ENCODE results near the gene SMIM20.

DNA sequence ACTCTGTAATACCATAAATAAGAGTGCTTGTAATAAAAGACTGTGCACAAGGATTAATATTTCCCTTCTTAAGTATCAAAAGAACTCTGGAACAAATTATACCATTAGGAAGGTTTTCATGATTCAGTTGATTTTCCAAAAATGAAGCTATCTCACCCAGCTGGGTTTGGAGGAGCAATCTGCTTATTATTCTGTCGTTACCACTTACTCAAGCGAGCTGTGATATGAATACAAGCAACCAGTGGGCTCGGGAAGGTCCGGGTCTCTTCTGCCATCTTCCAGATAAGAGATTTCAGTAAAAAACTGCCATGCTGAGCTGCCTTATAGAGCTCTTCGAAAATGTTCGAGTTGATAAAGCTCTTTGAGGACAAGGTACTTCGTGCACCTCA is 15.3 kb downstream of the SMIM20 start:
- TF ChIP-seq, protein P1, sequence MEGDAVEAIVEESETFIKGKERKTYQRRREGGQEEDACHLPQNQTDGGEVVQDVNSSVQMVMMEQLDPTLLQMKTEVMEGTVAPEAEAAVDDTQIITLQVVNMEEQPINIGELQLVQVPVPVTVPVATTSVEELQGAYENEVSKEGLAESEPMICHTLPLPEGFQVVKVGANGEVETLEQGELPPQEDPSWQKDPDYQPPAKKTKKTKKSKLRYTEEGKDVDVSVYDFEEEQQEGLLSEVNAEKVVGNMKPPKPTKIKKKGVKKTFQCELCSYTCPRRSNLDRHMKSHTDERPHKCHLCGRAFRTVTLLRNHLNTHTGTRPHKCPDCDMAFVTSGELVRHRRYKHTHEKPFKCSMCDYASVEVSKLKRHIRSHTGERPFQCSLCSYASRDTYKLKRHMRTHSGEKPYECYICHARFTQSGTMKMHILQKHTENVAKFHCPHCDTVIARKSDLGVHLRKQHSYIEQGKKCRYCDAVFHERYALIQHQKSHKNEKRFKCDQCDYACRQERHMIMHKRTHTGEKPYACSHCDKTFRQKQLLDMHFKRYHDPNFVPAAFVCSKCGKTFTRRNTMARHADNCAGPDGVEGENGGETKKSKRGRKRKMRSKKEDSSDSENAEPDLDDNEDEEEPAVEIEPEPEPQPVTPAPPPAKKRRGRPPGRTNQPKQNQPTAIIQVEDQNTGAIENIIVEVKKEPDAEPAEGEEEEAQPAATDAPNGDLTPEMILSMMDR (IDR thresholded peaks at IDR 0.05; ENCODE audit: low read depth, low read length, missing input control) = no peak
- TF ChIP-seq, protein P2, sequence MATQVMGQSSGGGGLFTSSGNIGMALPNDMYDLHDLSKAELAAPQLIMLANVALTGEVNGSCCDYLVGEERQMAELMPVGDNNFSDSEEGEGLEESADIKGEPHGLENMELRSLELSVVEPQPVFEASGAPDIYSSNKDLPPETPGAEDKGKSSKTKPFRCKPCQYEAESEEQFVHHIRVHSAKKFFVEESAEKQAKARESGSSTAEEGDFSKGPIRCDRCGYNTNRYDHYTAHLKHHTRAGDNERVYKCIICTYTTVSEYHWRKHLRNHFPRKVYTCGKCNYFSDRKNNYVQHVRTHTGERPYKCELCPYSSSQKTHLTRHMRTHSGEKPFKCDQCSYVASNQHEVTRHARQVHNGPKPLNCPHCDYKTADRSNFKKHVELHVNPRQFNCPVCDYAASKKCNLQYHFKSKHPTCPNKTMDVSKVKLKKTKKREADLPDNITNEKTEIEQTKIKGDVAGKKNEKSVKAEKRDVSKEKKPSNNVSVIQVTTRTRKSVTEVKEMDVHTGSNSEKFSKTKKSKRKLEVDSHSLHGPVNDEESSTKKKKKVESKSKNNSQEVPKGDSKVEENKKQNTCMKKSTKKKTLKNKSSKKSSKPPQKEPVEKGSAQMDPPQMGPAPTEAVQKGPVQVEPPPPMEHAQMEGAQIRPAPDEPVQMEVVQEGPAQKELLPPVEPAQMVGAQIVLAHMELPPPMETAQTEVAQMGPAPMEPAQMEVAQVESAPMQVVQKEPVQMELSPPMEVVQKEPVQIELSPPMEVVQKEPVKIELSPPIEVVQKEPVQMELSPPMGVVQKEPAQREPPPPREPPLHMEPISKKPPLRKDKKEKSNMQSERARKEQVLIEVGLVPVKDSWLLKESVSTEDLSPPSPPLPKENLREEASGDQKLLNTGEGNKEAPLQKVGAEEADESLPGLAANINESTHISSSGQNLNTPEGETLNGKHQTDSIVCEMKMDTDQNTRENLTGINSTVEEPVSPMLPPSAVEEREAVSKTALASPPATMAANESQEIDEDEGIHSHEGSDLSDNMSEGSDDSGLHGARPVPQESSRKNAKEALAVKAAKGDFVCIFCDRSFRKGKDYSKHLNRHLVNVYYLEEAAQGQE (IDR thresholded peaks at IDR 0.05) = no peak
- TF ChIP-seq, protein P3, sequence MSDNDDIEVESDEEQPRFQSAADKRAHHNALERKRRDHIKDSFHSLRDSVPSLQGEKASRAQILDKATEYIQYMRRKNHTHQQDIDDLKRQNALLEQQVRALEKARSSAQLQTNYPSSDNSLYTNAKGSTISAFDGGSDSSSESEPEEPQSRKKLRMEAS (IDR thresholded peaks at IDR 0.05) = no peak
- TF ChIP-seq TAF1 (conservative IDR thresholded peaks at IDR 0.05) (no peak), JUND (IDR thresholded peaks at IDR 0.05) (no peak), SP1 (IDR thresholded peaks at IDR 0.05) (no peak), GABPA (IDR thresholded peaks at IDR 0.05 in 1 of 2, conservative IDR thresholded peaks at IDR 0.05 in 1 of 2) (no peak), EGR1 (IDR thresholded peaks at IDR 0.05; ENCODE audit: low read depth in 2 of 2) (no peak), NR2F2 (IDR thresholded peaks at IDR 0.05) (no peak), YY1 (IDR thresholded peaks at IDR 0.05) (no peak), FOXA2 (IDR thresholded peaks at IDR 0.05) (no peak), RAD21 (IDR thresholded peaks at IDR 0.05) (no peak)

All from liver (tissue), 3 donors.